Eye (tissue), 1 donor: ENCODE results near the gene PNMA6E.

Experiments used
- DNase-seq: peaks from one replicate; pipeline ENCODE4 v3.0.0-alpha.2; 2015

PNMA6E gene

GRCh38 chrX:153347530-153347929, 53.6 kb downstream of the PNMA6E start:
- no peak for DNase-seq
